Stimulated activated CD8-positive, alpha-beta memory T cell treated with anti-CD3 and anti-CD28 coated beads, Interleukin-7, amount 100 ng/mL, for 24 hours (primary cell): Measurements from ENCODE around the gene PFN3.
A peak's percentile ranks its signal among the peaks of the same experiment; 100 is the strongest.

Source experiments
- DNase-seq: peaks from one replicate; pipeline ENCODE4 v3.0.0-alpha.2; 2020; ENCODE audit warnings: low read depth

The PFN3 gene

DNA sequence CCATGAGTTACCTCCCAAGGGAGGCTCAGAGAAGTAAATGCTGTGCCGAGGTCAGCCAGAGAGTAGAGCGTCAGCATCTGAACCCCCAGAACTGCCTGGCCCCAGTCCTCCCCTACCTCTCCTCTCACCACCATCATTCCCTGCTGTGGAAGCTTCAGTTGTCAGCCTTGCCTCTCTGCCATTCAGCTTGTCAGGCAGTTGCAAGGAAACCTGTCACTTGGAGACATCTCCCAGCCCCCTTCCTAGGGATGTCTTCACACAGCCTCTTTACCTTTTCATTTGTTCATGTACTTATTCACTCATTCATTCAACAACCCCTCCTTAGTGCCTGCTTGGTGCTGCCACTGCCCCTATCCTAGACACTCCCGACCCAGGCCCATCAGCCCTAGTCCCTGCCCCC, 40.6 kb downstream of the PFN3 start:
- no peak for DNase-seq

DNA sequence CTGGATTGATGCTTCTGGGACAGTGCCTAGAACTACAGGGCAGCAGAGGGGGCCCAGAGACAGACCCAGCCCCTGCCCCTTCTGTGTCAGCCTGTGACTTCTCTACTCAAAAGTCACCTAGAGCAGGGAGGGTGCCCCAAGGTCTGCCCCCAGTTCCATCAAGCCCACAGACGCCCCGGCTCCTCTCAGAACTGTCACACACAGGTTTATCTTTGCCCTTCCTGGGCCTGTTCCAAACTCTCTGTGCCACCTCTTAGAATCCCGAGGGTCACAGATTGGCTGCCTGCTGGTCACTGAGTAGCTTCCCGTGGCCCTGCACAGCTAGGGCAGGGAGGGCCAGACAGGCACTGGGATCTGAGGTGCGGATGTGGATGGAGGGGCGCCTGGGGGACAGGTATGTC, 41.0 kb downstream of the PFN3 start:
- DNase-seq, result no peak

DNA sequence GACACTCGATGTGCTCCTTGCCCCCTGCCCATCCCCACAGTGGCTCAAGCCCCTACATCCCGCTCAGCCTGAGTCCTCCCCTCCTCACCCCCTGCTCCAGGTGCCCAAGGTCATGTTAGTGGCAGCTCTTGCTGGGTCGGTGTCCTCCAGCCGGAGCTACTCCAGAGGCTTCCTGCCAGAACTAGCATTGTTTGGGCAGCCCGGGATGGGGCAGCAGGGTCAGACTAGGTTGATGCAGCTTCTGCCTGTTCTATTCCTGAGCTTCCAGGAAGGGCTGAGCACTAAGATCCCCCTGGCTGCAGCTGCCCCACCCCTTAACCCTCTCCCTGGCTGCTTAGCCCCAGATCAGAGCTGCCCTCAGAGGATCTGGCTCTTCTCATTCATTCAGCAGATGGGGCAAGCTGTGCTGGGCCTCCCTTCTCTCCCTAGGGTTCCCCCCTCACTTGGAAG, 42.1 kb downstream of the PFN3 start:
- no peak for DNase-seq

DNA sequence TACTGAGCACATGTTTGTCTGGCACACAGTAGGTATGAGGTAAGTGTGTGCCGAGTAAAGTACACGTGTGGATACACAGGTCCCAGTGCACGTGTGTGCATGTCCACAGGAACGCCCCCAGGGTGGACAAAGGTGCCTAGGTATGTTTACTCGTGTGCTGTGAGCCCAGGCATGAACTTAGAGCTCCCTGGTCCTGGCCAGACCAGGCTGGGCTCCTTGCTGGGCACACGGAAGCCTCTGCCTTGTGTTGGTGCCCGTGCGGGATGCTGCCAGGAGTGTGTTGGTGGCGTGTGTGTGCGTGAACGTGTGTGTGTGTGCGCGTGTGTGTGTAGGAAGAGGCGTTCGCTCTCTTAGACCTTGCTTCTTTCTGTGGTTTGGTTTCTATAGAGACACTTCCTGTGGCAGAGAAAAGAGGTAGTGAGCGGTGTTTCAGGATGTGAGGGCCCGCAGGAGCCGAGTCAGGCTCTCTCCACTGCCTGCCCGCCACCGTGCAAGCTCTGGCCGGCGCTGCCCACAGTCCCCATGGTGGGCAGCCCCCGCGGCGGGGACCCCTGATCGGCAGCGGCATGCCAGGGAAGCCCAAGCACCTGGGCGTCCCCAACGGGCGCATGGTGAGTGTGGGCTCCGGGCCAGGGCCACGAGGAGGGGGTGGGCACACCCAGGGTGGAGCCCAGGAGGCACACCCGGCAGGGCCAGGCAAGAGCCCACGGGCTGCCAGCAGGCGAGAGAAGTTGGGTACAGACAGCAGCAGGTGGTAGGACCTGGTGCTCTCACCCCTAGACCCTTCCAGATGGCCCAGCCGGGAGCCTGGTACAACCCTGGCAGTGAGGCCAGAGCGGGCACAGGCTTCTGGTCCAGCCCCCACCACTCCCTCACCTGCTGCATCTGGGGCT, 42.8 kb downstream of the PFN3 start, which contains the start of gene RGS14:
RGS14 (plus strand) TSS at position 466 of the 893 bp plus-strand sequence; CDS start at position 567, 101 bp downstream.
- DNase-seq, result no peak

DNA sequence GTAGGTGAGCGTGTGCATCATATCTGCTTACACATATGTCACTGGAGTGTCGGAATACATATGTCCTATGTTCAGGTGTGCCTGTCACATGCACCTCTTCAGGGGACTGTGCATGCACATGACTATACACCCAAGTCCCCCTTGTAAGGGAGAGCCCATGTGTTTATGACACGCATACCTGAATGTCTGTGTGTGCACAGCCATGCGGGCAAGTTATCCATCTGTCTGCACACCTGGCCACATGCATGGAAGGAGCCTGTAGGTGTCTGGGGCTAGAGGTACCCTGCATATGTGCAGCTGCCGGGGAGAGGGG, 43.4 kb downstream of the PFN3 start:
- no peak for DNase-seq

DNA sequence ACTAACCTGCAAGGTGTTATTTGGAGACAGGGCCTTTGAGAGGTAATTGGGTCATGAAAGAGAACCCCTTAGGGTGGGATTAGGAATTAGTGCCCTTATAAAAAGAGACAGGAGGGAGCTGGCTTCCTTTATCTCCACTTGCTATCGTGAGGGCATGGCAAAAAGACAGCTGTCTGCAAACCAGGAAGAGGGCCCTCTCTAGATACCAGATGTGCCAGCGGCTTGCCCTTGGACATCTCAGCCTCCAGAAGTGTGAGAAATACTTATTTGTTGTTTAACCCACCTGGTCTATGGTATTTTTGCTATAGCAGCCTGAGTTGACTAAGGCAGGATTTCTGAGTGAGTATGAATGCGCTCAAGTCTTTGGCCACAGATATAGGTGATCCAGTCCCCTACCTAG, 43.7 kb downstream of the PFN3 start:
- DNase-seq, result no peak

DNA sequence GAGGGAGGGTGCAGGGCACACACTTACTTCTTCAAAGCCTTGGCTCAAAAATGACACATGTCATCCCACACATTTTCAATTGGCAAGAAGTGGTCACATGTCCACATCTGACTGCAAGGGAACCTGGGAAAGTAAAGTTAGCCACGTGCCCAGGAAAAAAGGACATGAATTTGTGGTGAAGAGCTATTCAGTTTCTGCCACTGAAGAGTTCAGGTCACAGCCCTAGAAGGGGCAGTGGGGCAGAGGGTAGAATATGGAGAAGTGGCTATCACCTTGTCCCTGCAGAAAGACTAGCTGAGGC, 44.6 kb downstream of the PFN3 start:
- DNase-seq, result no peak

DNA sequence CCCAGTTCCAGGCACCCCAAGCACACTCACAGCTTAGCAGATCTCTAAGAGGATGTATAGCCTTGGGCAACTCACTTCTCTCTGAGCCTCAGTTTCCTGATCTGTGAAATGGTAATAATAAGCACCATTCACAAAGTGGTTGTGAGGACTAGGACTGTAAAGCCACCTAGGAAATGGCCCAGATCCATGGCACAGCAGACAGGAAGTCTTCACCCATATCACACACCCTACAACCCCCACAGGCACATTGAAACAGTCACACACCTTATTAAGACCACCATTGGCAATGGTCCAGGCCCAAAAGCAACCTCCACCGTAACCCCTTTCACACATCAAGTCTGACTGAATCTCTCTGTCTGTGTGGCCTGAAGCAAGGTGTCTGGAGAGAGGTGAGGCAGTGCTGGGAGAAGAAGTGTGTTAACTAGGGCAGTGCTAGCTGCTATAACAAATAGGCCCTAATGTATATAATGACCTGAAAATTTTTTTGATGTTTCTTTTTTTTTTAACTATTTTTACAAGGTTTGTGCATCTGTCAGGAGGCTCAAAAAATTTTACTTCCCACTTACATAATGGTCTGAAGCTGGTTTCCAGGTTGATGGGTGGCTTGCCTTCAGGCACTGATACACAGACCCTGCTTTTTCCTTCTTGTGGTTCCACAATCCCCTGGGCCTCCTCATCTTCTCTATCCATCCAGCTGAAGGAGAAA, 45.1 kb downstream of the PFN3 start:
- no peak for DNase-seq

DNA sequence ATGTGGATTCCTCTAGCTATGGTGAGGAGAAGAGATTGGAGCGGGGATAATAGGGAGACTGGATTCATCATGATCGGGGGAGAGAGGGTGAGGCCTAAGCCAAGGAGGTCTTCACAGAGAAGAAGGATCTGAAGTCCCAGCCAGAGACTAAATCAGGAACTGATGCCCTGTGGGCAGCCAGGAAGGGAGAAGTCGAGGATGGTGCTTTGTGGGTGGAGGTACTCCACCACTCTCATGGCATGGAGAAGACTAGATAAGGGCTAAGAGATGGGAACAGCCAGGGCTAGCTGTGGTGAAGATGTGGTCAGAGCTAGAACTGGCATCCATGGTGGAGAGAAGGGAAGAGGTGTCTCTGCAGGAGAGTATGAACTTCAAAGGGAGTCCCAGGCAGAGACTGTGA, 45.8 kb downstream of the PFN3 start:
- no peak for DNase-seq

DNA sequence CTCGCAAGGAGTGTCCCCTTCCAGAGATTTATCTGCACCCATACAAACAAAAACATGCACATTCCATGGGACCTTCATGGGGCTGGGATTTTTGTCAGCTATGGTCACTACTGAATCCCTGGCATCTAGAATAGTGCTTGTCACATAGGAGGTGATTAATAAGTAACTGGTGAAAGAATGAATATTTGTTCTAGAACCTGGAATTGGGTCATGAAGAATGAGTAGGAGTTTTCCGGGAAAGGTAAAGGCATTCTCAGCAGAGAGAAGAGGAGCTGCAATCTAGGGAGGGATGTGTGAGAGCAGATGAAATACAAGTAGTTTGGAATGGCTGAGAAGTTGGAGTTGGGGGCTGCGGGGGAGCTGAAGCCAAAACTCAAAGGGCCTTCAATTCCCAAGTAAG, 46.2 kb downstream of the PFN3 start:
- DNase-seq, result no peak

DNA sequence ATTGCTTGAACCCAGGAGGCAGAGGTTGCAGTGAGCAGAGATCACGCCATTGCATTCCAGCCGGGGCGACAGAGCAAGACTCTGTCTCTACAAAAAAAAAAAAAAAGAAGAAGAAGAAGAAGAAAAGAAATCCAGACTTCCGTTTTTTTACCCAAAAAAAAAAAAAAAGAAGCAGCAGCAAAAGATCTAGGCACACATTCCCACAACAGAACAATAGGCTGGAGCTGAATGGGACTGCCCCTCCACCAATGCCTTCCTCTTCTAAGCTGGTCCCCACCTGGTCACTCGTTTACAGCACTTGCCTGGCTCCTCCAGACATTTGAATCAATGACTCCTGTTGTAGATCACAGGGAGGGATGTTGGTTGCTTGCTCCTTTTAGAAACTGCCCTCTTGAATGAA, 47.4 kb downstream of the PFN3 start:
- no peak for DNase-seq

DNA sequence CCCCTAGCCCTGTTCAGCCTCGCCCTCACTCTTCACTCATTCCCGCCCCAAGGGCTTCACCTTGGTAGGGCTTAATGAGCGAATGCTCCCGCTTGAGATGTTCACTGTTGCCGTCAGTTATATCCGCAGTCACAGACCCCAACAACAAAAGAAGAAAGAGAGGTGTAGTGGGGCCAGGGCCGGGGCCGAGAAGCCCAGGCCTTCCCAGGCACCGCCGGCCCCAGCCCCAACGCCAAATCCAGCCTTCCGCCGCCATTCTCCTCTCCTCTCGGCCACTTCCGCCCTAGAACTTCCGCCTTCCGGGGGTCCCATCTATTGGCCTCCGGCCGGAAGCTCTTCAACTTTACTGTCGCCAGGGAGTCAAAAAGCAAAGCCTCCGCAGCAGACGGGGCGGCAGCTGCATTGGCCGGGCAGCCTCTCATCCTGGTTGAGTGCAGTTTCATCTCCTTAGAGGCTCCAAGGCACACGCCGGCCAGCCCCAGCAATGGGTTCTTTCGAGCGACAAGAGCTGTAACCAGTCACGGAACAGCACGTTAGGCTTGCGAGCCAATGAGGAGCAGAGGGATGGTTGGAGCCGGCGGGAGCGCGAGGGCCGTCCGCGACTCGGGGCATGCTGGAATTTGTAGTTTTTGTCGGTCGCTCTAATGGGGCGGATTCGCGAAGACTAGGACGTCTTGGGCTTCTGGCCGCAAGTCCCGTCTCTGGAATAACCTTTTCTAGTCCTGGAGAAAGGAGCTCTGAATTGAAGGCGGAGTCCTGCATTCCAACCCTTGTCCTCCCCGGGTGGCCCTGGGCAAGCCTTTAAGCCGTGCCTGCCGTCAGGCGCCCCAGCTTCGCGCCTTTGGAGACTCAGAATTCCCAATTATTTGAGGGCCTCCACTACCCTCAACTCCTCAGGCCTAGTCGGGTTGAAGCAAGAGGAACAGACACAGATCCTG, 48.8 kb downstream of the PFN3 start, which contains the start of gene LMAN2:
LMAN2 (minus strand) TSS at position 277 of the 938 bp plus-strand sequence; CDS start at position 256, 21 bp downstream.
- DNase-seq, result peak; percentile 69

DNA sequence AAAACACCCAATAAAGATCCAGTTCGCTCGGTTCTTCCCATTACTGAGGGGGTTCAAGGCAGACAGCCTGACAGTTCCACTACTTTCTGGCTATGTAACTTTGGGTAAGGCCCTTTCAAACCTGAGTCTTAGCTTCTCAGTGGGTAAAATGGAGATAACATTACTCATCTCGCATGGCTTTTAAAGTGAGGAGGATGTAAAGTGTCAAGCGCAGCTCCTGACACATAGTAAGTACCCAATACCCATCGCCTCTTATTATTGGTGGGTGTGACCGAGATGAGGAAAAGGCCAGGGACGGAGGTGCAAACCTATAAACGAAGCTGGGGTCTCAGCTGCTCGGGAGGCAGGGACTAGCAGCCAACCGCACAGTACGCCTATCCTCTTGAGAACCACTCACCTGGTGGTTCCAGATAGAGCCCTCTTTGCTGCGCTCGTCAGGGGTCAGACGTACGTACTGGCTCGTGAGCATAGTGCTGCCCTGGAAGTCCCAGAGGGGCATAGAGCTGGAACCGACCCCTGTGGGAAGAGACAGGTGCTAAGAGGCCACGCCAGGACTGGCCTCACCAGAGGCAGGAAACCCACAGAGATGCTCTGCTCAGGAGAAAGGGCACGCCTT, 49.6 kb downstream of the PFN3 start:
- no peak for DNase-seq
